Measurements from ENCODE around the gene PFKFB3.
"Not testable (repeated sequence)": the region's sequence is repeated elsewhere in the genome, so short reads cannot be mapped to it uniquely, and the experiment has no call there.

The PFKFB3 gene

GRCh38 chr10:6162589-6163356 is 40.0 kb upstream of the PFKFB3 start:
- DNase-seq = no peak
- H3K9me3 Mint-ChIP-seq = no peaks in the 10 kb centered on the region
- H3K27me3 Mint-ChIP-seq (ENCODE audit: low read depth, poor library complexity) = no peaks in the 10 kb centered on the region
- peaks cover 28% of the 10 kb centered on the region for H3K36me3 Mint-ChIP-seq (ENCODE audit: low read depth)
- H3K27ac Mint-ChIP-seq = no peak overlapping the region
- TF ChIP-seq CTCF (IDR thresholded peaks at IDR 0.05) = no peak
- peak overlapping the region; percentile 37 for H3K4me3 Mint-ChIP-seq
- peaks cover 35% of the 10 kb centered on the region for H3K4me1 Mint-ChIP-seq

- no peak for TF ChIP-seq CTCF (IDR thresholded peaks at IDR 0.05)
- peak overlapping the region; percentile 88 for H3K27ac Mint-ChIP-seq
- H3K27me3 Mint-ChIP-seq (ENCODE audit: low read depth, poor library complexity) = no peaks in the 10 kb centered on the region
- H3K36me3 Mint-ChIP-seq (ENCODE audit: low read depth) = peaks cover 29% of the 10 kb centered on the region
- peak overlapping the region; percentile 90 for H3K4me3 Mint-ChIP-seq
- DNase-seq = peak; percentile 88
- H3K4me1 Mint-ChIP-seq = peaks cover 38% of the 10 kb centered on the region
- H3K9me3 Mint-ChIP-seq = no peaks in the 10 kb centered on the region
These were observed 39.1 kb upstream of the PFKFB3 start for GRCh38 chr10:6163364-6164270.

GRCh38 chr10:6164271-6165095 is 38.2 kb upstream of the PFKFB3 start:
- TF ChIP-seq CTCF (IDR thresholded peaks at IDR 0.05) = no peak
- Mint-ChIP-seq H3K4me3 (peak overlapping the region; percentile 90), H3K27me3 (ENCODE audit: low read depth, poor library complexity) (no peaks in the 10 kb centered on the region), H3K9me3 (no peaks in the 10 kb centered on the region), H3K27ac (no peak overlapping the region), H3K36me3 (ENCODE audit: low read depth) (peaks cover 26% of the 10 kb centered on the region), H3K4me1 (peaks cover 44% of the 10 kb centered on the region)
- DNase-seq = no peak

GRCh38 chr10:6165221-6165725 is 37.5 kb upstream of the PFKFB3 start:
- Mint-ChIP-seq H3K4me1 (peaks cover 52% of the 10 kb centered on the region), H3K27ac (peak overlapping the region; percentile 56), H3K27me3 (ENCODE audit: low read depth, poor library complexity) (no peaks in the 10 kb centered on the region), H3K36me3 (ENCODE audit: low read depth) (peaks cover 26% of the 10 kb centered on the region), H3K9me3 (no peaks in the 10 kb centered on the region), H3K4me3 (peak overlapping the region; percentile 90)
- no peak for DNase-seq
- no peak for TF ChIP-seq CTCF (IDR thresholded peaks at IDR 0.05)

- not testable (repeated sequence) for H3K27me3 Mint-ChIP-seq (ENCODE audit: low read depth, poor library complexity); DNase-seq; H3K9me3 Mint-ChIP-seq
- H3K4me1 Mint-ChIP-seq = peaks cover 57% of the 10 kb centered on the region
- peak overlapping the region; percentile 90 for H3K4me3 Mint-ChIP-seq
- H3K36me3 Mint-ChIP-seq (ENCODE audit: low read depth) = peaks cover 32% of the 10 kb centered on the region
- peak overlapping the region; percentile 66 for H3K27ac Mint-ChIP-seq
These were observed 36.8 kb upstream of the PFKFB3 start for GRCh38 chr10:6165933-6166332.
